GM23338 (cell line): ENCODE measurements around the gene CPT1A. TPM values are rescaled to one million over a fixed set of nuclear protein-coding genes. Genes with fewer than 3 reads are reported as not detected.

Source experiments
- ATAC-seq: fragments of 200-7000 bp; cut with Tn5 transposase; 3 replicates; pipeline ENCODE4 v1.9.1; 2020
- DNase-seq: peaks from one replicate; pipeline ENCODE4 v3.0.0-alpha.2; 2015; ENCODE audit warnings: low spot score
- H2AFZ ChIP-seq: fragments of 200-600 bp; sonication (generic); 2 replicates; pipeline ENCODE4 v1.8.0; 2016; ENCODE audit warnings: antibody characterized with exemption, mild to moderate bottlenecking, moderate library complexity
- H3F3A ChIP-seq: fragments of 200-600 bp; sonication (generic); replicated peaks from 2 replicates; pipeline ENCODE4 v1.8.0; 2017; ENCODE audit warnings: antibody characterized with exemption, mixed run types, low read depth
- H3K27ac ChIP-seq: fragments of 200-600 bp; sonication (generic); 2 replicates; pipeline ENCODE4 v1.6.1; 2016; ENCODE audit warnings: low read depth
- H3K27me3 ChIP-seq: fragments of 200-600 bp; sonication (generic); 2 replicates; pipeline ENCODE4 v1.8.0; 2016; ENCODE audit warnings: mild to moderate bottlenecking, mixed run types, moderate library complexity; ENCODE audit not compliant: insufficient read depth
- H3K36me3 ChIP-seq: fragments of 200-600 bp; sonication (generic); 2 replicates; pipeline ENCODE4 v1.8.0; 2016; ENCODE audit warnings: mild to moderate bottlenecking; ENCODE audit not compliant: insufficient read depth
- H3K4me1 ChIP-seq: fragments of 200-600 bp; sonication (generic); 2 replicates; pipeline ENCODE4 v1.8.0; 2016; ENCODE audit warnings: mild to moderate bottlenecking, moderate library complexity; ENCODE audit not compliant: insufficient read depth
- H3K4me2 ChIP-seq: fragments of 200-600 bp; sonication (generic); 2 replicates; pipeline ENCODE4 v1.7.1; 2017; ENCODE audit warnings: mixed run types
- H3K4me3 ChIP-seq: fragments of 200-600 bp; sonication (generic); 2 replicates; pipeline ENCODE4 v1.6.1; 2016; ENCODE audit warnings: mixed run types
- H3K79me2 ChIP-seq: fragments of 200-600 bp; sonication (generic); replicated peaks from 2 replicates; pipeline ENCODE4 v1.8.0; 2017; ENCODE audit warnings: mild to moderate bottlenecking; ENCODE audit not compliant: insufficient read depth
- H3K9me2 ChIP-seq: fragments of 200-600 bp; sonication (generic); 2 replicates; pipeline ENCODE4 v1.8.0; 2017; ENCODE audit not compliant: insufficient read depth
- H4K20me1 ChIP-seq: fragments of 200-600 bp; sonication (generic); replicated peaks from 2 replicates; pipeline ENCODE4 v1.8.0; 2017; ENCODE audit warnings: mild to moderate bottlenecking; ENCODE audit not compliant: insufficient read depth
- H3K27ac Mint-ChIP-seq: 2 replicates; pipeline ENCODE4 v1.8.0; 2020; ENCODE audit warnings: inconsistent platforms, mild to moderate bottlenecking, moderate library complexity, mixed read lengths
- H3K27me3 Mint-ChIP-seq: 3 replicates; pipeline ENCODE4 v1.8.0; 2022; ENCODE audit warnings: low read depth, mild to moderate bottlenecking, moderate library complexity, mixed read lengths, inconsistent platforms; ENCODE audit not compliant: insufficient read depth, poor library complexity
- H3K36me3 Mint-ChIP-seq: 3 replicates; pipeline ENCODE4 v1.8.0; 2021; ENCODE audit warnings: low read depth, mild to moderate bottlenecking, inconsistent platforms, moderate library complexity, mixed read lengths
- H3K4me1 Mint-ChIP-seq: 3 replicates; pipeline ENCODE4 v1.8.0; 2020; ENCODE audit warnings: mild to moderate bottlenecking, inconsistent platforms, mixed read lengths
- H3K4me3 Mint-ChIP-seq: 3 replicates; pipeline ENCODE4 v1.8.0; 2021; ENCODE audit warnings: moderate library complexity, mild to moderate bottlenecking, inconsistent platforms, mixed read lengths
- H3K9me3 Mint-ChIP-seq: 3 replicates; pipeline ENCODE4 v1.8.0; 2020; ENCODE audit warnings: moderate library complexity, mild to moderate bottlenecking, inconsistent platforms, mixed read lengths
- CREB1 ChIP-seq: fragments of 250-450 bp; sonication (Bioruptor Pico); IDR thresholded peaks from 2 replicates; pipeline ENCODE4 v1.5.0; 2020; ENCODE audit warnings: low read depth, mild to moderate bottlenecking, moderate library complexity
- EZH2 ChIP-seq: fragments of 200-600 bp; sonication (generic); IDR thresholded peaks from one replicate; pipeline ENCODE4 v1.8.0; 2017; ENCODE audit warnings: antibody characterized with exemption, mild to moderate bottlenecking, low read depth; ENCODE audit not compliant: unreplicated experiment
- EZH2phosphoT487 ChIP-seq: fragments of 200-600 bp; sonication (generic); IDR thresholded peaks from one replicate; pipeline ENCODE4 v1.8.1; 2018; ENCODE audit warnings: antibody characterized with exemption; ENCODE audit not compliant: unreplicated experiment
- NANOG ChIP-seq: IDR thresholded peaks from 2 replicates; pipeline ENCODE4 v1.6.1; 2016; ENCODE audit warnings: antibody characterized with exemption, borderline replicate concordance
- POLR2AphosphoS5 ChIP-seq: IDR thresholded peaks from 2 replicates; pipeline ENCODE4 v1.6.1; 2016; ENCODE audit warnings: antibody characterized with exemption, low read depth
- STAT1 ChIP-seq: IDR thresholded peaks from one replicate; pipeline ENCODE4 v1.6.1; 2016; ENCODE audit warnings: antibody characterized with exemption; ENCODE audit not compliant: unreplicated experiment
- ZNF114 ChIP-seq: fragments of 250-450 bp; sonication (Bioruptor Pico); IDR thresholded peaks from 2 replicates; pipeline ENCODE4 v1.5.0; 2020; ENCODE audit warnings: mild to moderate bottlenecking, moderate library complexity
- polyA plus RNA-seq: library from polyadenylated mRNA; unstranded; fragments of >200 nt; fragmentation: Nextera tagmentation; extraction: Ambion mirVana; gene quantifications from 2 replicates; pipeline ENCODE4 v1.2.1, GENCODE V29; 2016
- total RNA-seq: library from RNA; depleted of rRNA; stranded (reverse); fragments of >200 nt; shearing (Covaris generic); gene quantifications from 2 replicates; pipeline ENCODE4 v1.2.3, GENCODE V29; 2014
- TF ChIP-seq, protein P1 (sequence below): IDR thresholded peaks from one replicate; pipeline ENCODE4 v1.6.1; 2018; ENCODE audit warnings: antibody characterized with exemption; ENCODE audit not compliant: unreplicated experiment
- TF ChIP-seq, protein P2 (sequence below), 2 experiments: fragments of 200-600 bp in 1 of 2; sonication (generic) in 1 of 2; conservative IDR thresholded peaks; 2 replicates each; pipeline versions ENCODE4 v1.5.1 to v1.6.1; 2016 to 2017; ENCODE audit warnings: antibody characterized with exemption in 2 of 2, low read depth in 2 of 2, mild to moderate bottlenecking in 2 of 2, moderate library complexity in 1 of 2

CPT1A gene
- total and polyA plus RNA-seq, 2 experiments from 2014 or later = 2.6 to 9.5 TPM

- no peak for TF ChIP-seq CREB1 (CRISPR knock-in tag)
- no peak for TF ChIP-seq NANOG
- no peak for TF ChIP-seq ZNF114 (CRISPR knock-in tag)
- TF ChIP-seq, protein P1, sequence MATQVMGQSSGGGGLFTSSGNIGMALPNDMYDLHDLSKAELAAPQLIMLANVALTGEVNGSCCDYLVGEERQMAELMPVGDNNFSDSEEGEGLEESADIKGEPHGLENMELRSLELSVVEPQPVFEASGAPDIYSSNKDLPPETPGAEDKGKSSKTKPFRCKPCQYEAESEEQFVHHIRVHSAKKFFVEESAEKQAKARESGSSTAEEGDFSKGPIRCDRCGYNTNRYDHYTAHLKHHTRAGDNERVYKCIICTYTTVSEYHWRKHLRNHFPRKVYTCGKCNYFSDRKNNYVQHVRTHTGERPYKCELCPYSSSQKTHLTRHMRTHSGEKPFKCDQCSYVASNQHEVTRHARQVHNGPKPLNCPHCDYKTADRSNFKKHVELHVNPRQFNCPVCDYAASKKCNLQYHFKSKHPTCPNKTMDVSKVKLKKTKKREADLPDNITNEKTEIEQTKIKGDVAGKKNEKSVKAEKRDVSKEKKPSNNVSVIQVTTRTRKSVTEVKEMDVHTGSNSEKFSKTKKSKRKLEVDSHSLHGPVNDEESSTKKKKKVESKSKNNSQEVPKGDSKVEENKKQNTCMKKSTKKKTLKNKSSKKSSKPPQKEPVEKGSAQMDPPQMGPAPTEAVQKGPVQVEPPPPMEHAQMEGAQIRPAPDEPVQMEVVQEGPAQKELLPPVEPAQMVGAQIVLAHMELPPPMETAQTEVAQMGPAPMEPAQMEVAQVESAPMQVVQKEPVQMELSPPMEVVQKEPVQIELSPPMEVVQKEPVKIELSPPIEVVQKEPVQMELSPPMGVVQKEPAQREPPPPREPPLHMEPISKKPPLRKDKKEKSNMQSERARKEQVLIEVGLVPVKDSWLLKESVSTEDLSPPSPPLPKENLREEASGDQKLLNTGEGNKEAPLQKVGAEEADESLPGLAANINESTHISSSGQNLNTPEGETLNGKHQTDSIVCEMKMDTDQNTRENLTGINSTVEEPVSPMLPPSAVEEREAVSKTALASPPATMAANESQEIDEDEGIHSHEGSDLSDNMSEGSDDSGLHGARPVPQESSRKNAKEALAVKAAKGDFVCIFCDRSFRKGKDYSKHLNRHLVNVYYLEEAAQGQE = no peak
- TF ChIP-seq, protein P2, sequence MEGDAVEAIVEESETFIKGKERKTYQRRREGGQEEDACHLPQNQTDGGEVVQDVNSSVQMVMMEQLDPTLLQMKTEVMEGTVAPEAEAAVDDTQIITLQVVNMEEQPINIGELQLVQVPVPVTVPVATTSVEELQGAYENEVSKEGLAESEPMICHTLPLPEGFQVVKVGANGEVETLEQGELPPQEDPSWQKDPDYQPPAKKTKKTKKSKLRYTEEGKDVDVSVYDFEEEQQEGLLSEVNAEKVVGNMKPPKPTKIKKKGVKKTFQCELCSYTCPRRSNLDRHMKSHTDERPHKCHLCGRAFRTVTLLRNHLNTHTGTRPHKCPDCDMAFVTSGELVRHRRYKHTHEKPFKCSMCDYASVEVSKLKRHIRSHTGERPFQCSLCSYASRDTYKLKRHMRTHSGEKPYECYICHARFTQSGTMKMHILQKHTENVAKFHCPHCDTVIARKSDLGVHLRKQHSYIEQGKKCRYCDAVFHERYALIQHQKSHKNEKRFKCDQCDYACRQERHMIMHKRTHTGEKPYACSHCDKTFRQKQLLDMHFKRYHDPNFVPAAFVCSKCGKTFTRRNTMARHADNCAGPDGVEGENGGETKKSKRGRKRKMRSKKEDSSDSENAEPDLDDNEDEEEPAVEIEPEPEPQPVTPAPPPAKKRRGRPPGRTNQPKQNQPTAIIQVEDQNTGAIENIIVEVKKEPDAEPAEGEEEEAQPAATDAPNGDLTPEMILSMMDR (conservative IDR thresholded peaks at IDR 0.05; ENCODE audit: low read depth in 2 of 2) = no peak
- TF ChIP-seq POLR2AphosphoS5 = no peak
Measured at GRCh38 chr11:68772936-68773335, 68.8 kb downstream of the CPT1A start (continued).

- no peaks in the 10 kb centered on the region for H4K20me1 ChIP-seq
- no peak overlapping the region for H3K4me3 Mint-ChIP-seq
- ATAC-seq (no peak), DNase-seq (no peak)
- no peaks in the 10 kb centered on the region; the same call in 2 of the 3 replicates for H3K9me3 Mint-ChIP-seq
- peaks cover 7% of the 10 kb centered on the region; the same call in 1 of the 3 replicates for H3K36me3 Mint-ChIP-seq
- no peaks in the 10 kb centered on the region for H3K27me3 ChIP-seq
- H3F3A ChIP-seq = no peaks in the 10 kb centered on the region
- no peak overlapping the region for H3K4me2 ChIP-seq
- no peaks in the 10 kb centered on the region for H3K4me1 ChIP-seq
- no peak overlapping the region for H2AFZ ChIP-seq
- H3K79me2 ChIP-seq = no peaks in the 10 kb centered on the region
- peaks cover 2% of the 10 kb centered on the region for H3K27me3 Mint-ChIP-seq
- H3K9me2 ChIP-seq = no peaks in the 10 kb centered on the region
- TF ChIP-seq EZH2 = no peak
- TF ChIP-seq STAT1 = no peak
- TF ChIP-seq NANOG = no peak
- no peak for TF ChIP-seq POLR2AphosphoS5
- H3K27ac Mint-ChIP-seq = no peak overlapping the region
- no peak overlapping the region for H3K27ac ChIP-seq
- no peaks in the 10 kb centered on the region; the same call in 1 of the 2 replicates for H3K36me3 ChIP-seq
- no peak overlapping the region for H3K4me3 ChIP-seq
- 0 out of 3 replicates have a peak, but pooled peaks cover 2% of the 10 kb centered on the region for H3K4me1 Mint-ChIP-seq
Measured at GRCh38 chr11:68770781-68771180, 70.9 kb downstream of the CPT1A start.

DNA sequence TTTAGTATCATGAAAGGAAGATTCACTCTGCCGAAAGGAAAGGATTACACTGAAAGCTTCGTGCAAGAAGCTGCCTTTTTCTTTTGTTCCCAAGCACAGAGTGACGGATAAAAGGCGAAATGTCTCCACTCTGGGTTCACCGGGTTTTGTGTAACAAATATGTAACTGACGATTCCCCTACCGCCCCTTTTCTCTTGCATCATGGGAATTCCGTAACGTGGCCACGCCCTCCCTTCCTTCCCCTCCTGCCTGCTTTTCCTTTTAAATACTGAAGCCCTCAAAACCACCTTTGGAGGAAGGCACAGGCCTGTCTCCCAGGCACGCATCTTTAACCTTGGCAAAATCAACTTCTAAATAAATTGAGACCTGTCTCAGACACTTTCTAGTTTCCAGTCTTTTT lies 74.0 kb downstream of the CPT1A start:
- ATAC-seq (no peak), DNase-seq (peak; percentile 32)
- H3F3A ChIP-seq = no peaks in the 10 kb centered on the region
- H3K27me3 ChIP-seq = no peaks in the 10 kb centered on the region
- H3K79me2 ChIP-seq = no peaks in the 10 kb centered on the region
- no peak overlapping the region for H3K27ac ChIP-seq
- Mint-ChIP-seq H3K36me3 (0 out of 3 replicates have a peak, but pooled peaks cover 3% of the 10 kb centered on the region), H3K4me3 (no peak overlapping the region), H3K9me3 (no peaks in the 10 kb centered on the region), H3K4me1 (peaks cover 10% of the 10 kb centered on the region), H3K27ac (0 out of 2 replicates have a peak overlapping the region, but pooled peaks have one; percentile 18), H3K27me3 (peaks cover 6% of the 10 kb centered on the region)
- H2AFZ ChIP-seq = no peak overlapping the region
- H3K4me2 ChIP-seq = no peak overlapping the region
- H3K4me1 ChIP-seq = no peaks in the 10 kb centered on the region; the same call in 1 of the 2 replicates
- H3K9me2 ChIP-seq = no peaks in the 10 kb centered on the region
- no peaks in the 10 kb centered on the region for H3K36me3 ChIP-seq
- H3K4me3 ChIP-seq = no peak overlapping the region
- TF ChIP-seq EZH2 = no peak
- TF ChIP-seq EZH2phosphoT487 = no peak
- TF ChIP-seq, protein P1 = no peak
- no peak for TF ChIP-seq STAT1
- no peaks in the 10 kb centered on the region for H4K20me1 ChIP-seq
